NOMO-1 treated with dmso at 0.1 percent for 144 hours (cell line): Measurements from ENCODE around the gene TTC7B.

ENCODE experiments used
- DNase-seq: peaks from one replicate; lab custom pipeline; 2025; ENCODE audit not compliant: unreplicated experiment; lab: John Stamatoyannopoulos, UW

The TTC7B gene

GRCh38 chr14:90551070-90551704, 265.0 kb downstream of the TTC7B start:
- no peak for DNase-seq

- DNase-seq, result no peak
These were observed 266.2 kb downstream of the TTC7B start for GRCh38 chr14:90549794-90550641.

- no peak for DNase-seq
These were observed 267.8 kb downstream of the TTC7B start for GRCh38 chr14:90548455-90548854.

GRCh38 chr14:90547968-90548367, 268.3 kb downstream of the TTC7B start:
- no peak for DNase-seq

GRCh38 chr14:90547250-90547649, 269.0 kb downstream of the TTC7B start:
- no peak for DNase-seq

- DNase-seq, result no peak
These were observed 269.5 kb downstream of the TTC7B start for GRCh38 chr14:90546767-90547166.

- DNase-seq, result no peak
These were observed 270.1 kb downstream of the TTC7B start for GRCh38 chr14:90545966-90546751.

GRCh38 chr14:90545382-90545781, 270.8 kb downstream of the TTC7B start:
- DNase-seq, result no peak

- DNase-seq, result no peak
These were observed 271.3 kb downstream of the TTC7B start for GRCh38 chr14:90544971-90545370.

- no peak for DNase-seq
These were observed 271.7 kb downstream of the TTC7B start for GRCh38 chr14:90544566-90544965.

GRCh38 chr14:90543876-90544275, 272.4 kb downstream of the TTC7B start:
- no peak for DNase-seq

- DNase-seq, result no peak
These were observed 275.1 kb downstream of the TTC7B start for GRCh38 chr14:90541076-90541634.

- DNase-seq, result no peak
These were observed 275.8 kb downstream of the TTC7B start for GRCh38 chr14:90540437-90540836.

GRCh38 chr14:90539996-90540395, 276.2 kb downstream of the TTC7B start:
- no peak for DNase-seq

- no peak for DNase-seq
These were observed 276.8 kb downstream of the TTC7B start for GRCh38 chr14:90539496-90539775.

- no peak for DNase-seq
These were observed 277.3 kb downstream of the TTC7B start for GRCh38 chr14:90538716-90539495.

GRCh38 chr14:90538095-90538494, 278.1 kb downstream of the TTC7B start:
- DNase-seq, result no peak

- DNase-seq, result no peak
These were observed 279.6 kb downstream of the TTC7B start for GRCh38 chr14:90536511-90537191.

- no peak for DNase-seq
These were observed 280.1 kb downstream of the TTC7B start for GRCh38 chr14:90536092-90536491.

GRCh38 chr14:90535556-90536090, 280.6 kb downstream of the TTC7B start:
- DNase-seq, result no peak
